K562 (cell line): ENCODE results near the gene TLCD4. TPM values are rescaled to one million over a fixed set of nuclear protein-coding genes. Genes with fewer than 3 reads are reported as not detected.

Experiments used
- ATAC-seq: fragments of 200-7000 bp; cut with Tn5 transposase; 3 replicates; pipeline ENCODE4 v1.9.1; 2020; ENCODE audit warnings: moderate library complexity
- BruUV-seq: library from RNA; stranded (reverse); fragments of 400-500 nt; replicated peaks from 2 replicates; lab custom pipeline; 2021; lab: Mats Ljungman, UMichigan
- CTCF ChIA-PET: fragments of 300-600 bp; formaldehyde crosslinking; extraction: SDS; loops from one replicate; lab custom pipeline; 2021; ENCODE audit warnings: low intra/inter-chr PET ratio; lab: Yijun Ruan, JAX
- POLR2A ChIA-PET: fragments of 300-600, 350-650 bp; sonication (Branson Sonifier 250); formaldehyde crosslinking; extraction: SDS; loops from one replicate; lab custom pipeline; 2021; ENCODE audit warnings: antibody characterized with exemption, inconsistent platforms; lab: Yijun Ruan, JAX
- DNase-seq, 4 experiments: peaks; one replicate each; pipeline versions ENCODE4 v3.0.0 to v3.0.0-alpha.2; 2011 to 2018; ENCODE audit warnings: low spot score in 3 of 4, mixed read lengths in 3 of 4; ENCODE audit errors: extremely low read depth in 1 of 4
- FAIRE-seq: peaks from 2 replicates; lab custom pipeline; 2011; peaks lifted over from hg19 to GRCh38; lab: Jason Lieb, UNC
- H2AFZ ChIP-seq: 2 replicates; pipeline ENCODE4 v1.6.0; 2011; ENCODE audit warnings: low read depth, low read length, control low read depth, inconsistent platforms
- H3K27ac ChIP-seq: fragments of 200-600 bp; 3 replicates; pipeline ENCODE4 v1.8.0; 2011; ENCODE audit warnings: low read depth, mild to moderate bottlenecking, control low read depth, inconsistent platforms, low read length, moderate library complexity, mixed read lengths; ENCODE audit errors: extremely low read depth
- H3K27me3 ChIP-seq, 2 experiments: fragments of 300-600 bp in 1 of 2; 2 replicates in 1 of 2; 3 replicates in 1 of 2; pipeline versions ENCODE4 v1.6.0 to v1.8.0; 2011; ENCODE audit warnings: inconsistent platforms in 2 of 2, low read length in 2 of 2, mild to moderate bottlenecking in 1 of 2, mixed read lengths in 1 of 2, moderate library complexity in 1 of 2; ENCODE audit not compliant: control insufficient read depth in 2 of 2, insufficient read depth in 2 of 2
- H3K36me3 ChIP-seq: fragments of 300-600 bp; 3 replicates; pipeline ENCODE4 v1.8.0; 2011; ENCODE audit warnings: mild to moderate bottlenecking, low read length, inconsistent platforms; ENCODE audit not compliant: control insufficient read depth, insufficient read depth
- H3K4me1 ChIP-seq, 2 experiments: fragments of 200-600 bp in 1 of 2; replicated peaks in 1 of 2; 2 replicates in 1 of 2; 3 replicates in 1 of 2; pipeline versions ENCODE4 v1.5.1 to v1.8.0; 2011; ENCODE audit warnings: inconsistent platforms in 2 of 2, low read length in 2 of 2, mild to moderate bottlenecking in 1 of 2, mixed read lengths in 1 of 2, moderate library complexity in 1 of 2; ENCODE audit not compliant: control insufficient read depth in 2 of 2, insufficient read depth in 2 of 2
- H3K4me2 ChIP-seq: 2 replicates; pipeline ENCODE4 v1.6.1; 2011; ENCODE audit warnings: low read length, control low read depth, inconsistent platforms, mixed read lengths; ENCODE audit not compliant: insufficient read depth
- H3K4me3 ChIP-seq: fragments of 200-600 bp; sonication (generic), shearing (Covaris generic); 2 replicates; pipeline ENCODE4 v1.5.1; 2016; ENCODE audit warnings: control low read depth, inconsistent platforms
- H3K79me2 ChIP-seq: fragments of 200-600 bp; 3 replicates; pipeline ENCODE4 v1.8.0; 2011; ENCODE audit warnings: low read length, inconsistent platforms; ENCODE audit not compliant: control insufficient read depth, insufficient read depth
- H3K9ac ChIP-seq, 2 experiments: 2 replicates each; pipeline versions ENCODE4 v1.6.0 to v1.6.1; 2011; ENCODE audit warnings: low read depth in 2 of 2, low read length in 2 of 2, control low read depth in 1 of 2, inconsistent platforms in 1 of 2, mild to moderate bottlenecking in 1 of 2, mixed read lengths in 1 of 2; ENCODE audit not compliant: insufficient read depth in 1 of 2
- H3K9me1 ChIP-seq: one replicate; pipeline ENCODE4 v1.6.0; 2011; ENCODE audit warnings: inconsistent platforms, mild to moderate bottlenecking, low read length, moderate library complexity; ENCODE audit not compliant: control insufficient read depth, insufficient read depth
- H3K9me3 ChIP-seq: replicated peaks from 2 replicates; pipeline ENCODE4 v1.5.1; 2011; ENCODE audit warnings: low read depth, low read length, inconsistent platforms; ENCODE audit not compliant: control insufficient read depth, insufficient read depth
- H4K20me1 ChIP-seq: replicated peaks from 2 replicates; pipeline ENCODE4 v1.6.1; 2011; ENCODE audit warnings: low read length, inconsistent platforms, mixed read lengths; ENCODE audit not compliant: control insufficient read depth, insufficient read depth
- DIDO1 ChIP-seq: fragments of 450-650 bp; IDR thresholded peaks from 2 replicates; pipeline ENCODE4 v1.6.1; 2016; ENCODE audit warnings: low read depth, missing biosample characterization, missing genetic modification characterization
- HDAC2 ChIP-seq: fragments of 450-650 bp; IDR thresholded peaks from 2 replicates; pipeline ENCODE4 v1.6.1; 2016; ENCODE audit warnings: mild to moderate bottlenecking
- OTX1 ChIP-seq: fragments of 450-650 bp; formaldehyde crosslinking; IDR thresholded peaks from 2 replicates; pipeline ENCODE4 v1.4.0; 2022; ENCODE audit warnings: mild to moderate bottlenecking
- RAD51 ChIP-seq: fragments of 450-650 bp; IDR thresholded peaks from 2 replicates; pipeline ENCODE4 v1.7.1; 2016; ENCODE audit warnings: low read depth, mild to moderate bottlenecking, borderline replicate concordance
- SUPT5H ChIP-seq: fragments of 450-650 bp; IDR thresholded peaks from 2 replicates; pipeline ENCODE4 v1.6.1; 2016
- XRCC5 ChIP-seq: fragments of 200-400 bp; formaldehyde crosslinking; IDR thresholded peaks from 2 replicates; pipeline ENCODE4 v1.6.1; 2017; ENCODE audit warnings: low read depth, mild to moderate bottlenecking, low read length
- ZBTB1 ChIP-seq: sonication (generic); formaldehyde crosslinking; IDR thresholded peaks from 2 replicates; pipeline ENCODE4 v1.8.1; 2023; ENCODE audit warnings: missing genetic modification reagents, low read depth, mild to moderate bottlenecking, borderline replicate concordance
- WGBS: fragments of 100-300 bp; shearing (Covaris generic); methylation state at CpG from one replicate; pipeline ENCODE4 v1.1.6; 2016; ENCODE audit warnings: low coverage, mixed read lengths; ENCODE audit not compliant: insufficient coverage; ENCODE audit errors: missing lambda C conversion rate; 5-methylcytosine and 5-hydroxymethylcytosine counted together
- in situ Hi-C: fragments of 300-500 bp; cut with MboI; formaldehyde crosslinking; loops from 4 replicates; pipeline ENCODE4 v1.15.0; 2018; ENCODE audit warnings: inconsistent platforms, mixed read lengths
- intact Hi-C: fragments of 100-400 bp; cut with micrococcal nuclease; formaldehyde crosslinking; loops from 2 replicates; pipeline ENCODE4 v1.14.2; 2022
- polyA plus RNA-seq, 8 experiments: library from polyadenylated mRNA; depleted of rRNA in 4 of 8; stranded (reverse) in 5 of 8; unstranded in 3 of 8; fragments of >200 nt; fragmentation: Nextera tagmentation in 2 of 8; fragmentation: Illumina TruSeq in 1 of 8; extraction: Ambion mirVana in 2 of 8; extraction: Trizol in 1 of 8; gene quantifications; 2 replicates each; pipeline versions ENCODE4 v1.2.1 to v1.2.3, GENCODE V29; 2011 to 2014; ENCODE audit warnings: inconsistent platforms in 1 of 8, missing spikeins in 1 of 8
- total RNA-seq, 7 experiments: library from RNA; depleted of rRNA in 6 of 7; stranded (reverse); fragments of >200 nt in 6 of 7; fragmentation: Illumina TruSeq in 2 of 7; extraction: Trizol in 2 of 7; gene quantifications; 2 replicates each; pipeline versions ENCODE4 v1.2.1 to v1.2.3, GENCODE V29; 2011 to 2021; ENCODE audit warnings: low replicate concordance in 1 of 7
- TF ChIP-seq, protein P1 (sequence below): fragments of 150-350 bp; conservative IDR thresholded peaks from 2 replicates; pipeline ENCODE4 v1.6.1; 2014; ENCODE audit warnings: low read length

Gene TLCD4
- total and polyA plus RNA-seq, 9 of the 15 experiments (the other 6 are each of a cell fraction or from before 2014, with no cell fraction given) = 3.5 to 19.8 (median 7.6) TPM

GRCh38 chr1:95115708-95116137, 1.4 kb upstream of the TLCD4 start (continued):
- TF ChIP-seq, protein P1, sequence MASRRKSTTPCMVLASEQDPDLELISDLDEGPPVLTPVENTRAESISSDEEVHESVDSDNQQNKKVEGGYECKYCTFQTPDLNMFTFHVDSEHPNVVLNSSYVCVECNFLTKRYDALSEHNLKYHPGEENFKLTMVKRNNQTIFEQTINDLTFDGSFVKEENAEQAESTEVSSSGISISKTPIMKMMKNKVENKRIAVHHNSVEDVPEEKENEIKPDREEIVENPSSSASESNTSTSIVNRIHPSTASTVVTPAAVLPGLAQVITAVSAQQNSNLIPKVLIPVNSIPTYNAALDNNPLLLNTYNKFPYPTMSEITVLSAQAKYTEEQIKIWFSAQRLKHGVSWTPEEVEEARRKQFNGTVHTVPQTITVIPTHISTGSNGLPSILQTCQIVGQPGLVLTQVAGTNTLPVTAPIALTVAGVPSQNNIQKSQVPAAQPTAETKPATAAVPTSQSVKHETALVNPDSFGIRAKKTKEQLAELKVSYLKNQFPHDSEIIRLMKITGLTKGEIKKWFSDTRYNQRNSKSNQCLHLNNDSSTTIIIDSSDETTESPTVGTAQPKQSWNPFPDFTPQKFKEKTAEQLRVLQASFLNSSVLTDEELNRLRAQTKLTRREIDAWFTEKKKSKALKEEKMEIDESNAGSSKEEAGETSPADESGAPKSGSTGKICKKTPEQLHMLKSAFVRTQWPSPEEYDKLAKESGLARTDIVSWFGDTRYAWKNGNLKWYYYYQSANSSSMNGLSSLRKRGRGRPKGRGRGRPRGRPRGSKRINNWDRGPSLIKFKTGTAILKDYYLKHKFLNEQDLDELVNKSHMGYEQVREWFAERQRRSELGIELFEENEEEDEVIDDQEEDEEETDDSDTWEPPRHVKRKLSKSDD = no peak

DNA sequence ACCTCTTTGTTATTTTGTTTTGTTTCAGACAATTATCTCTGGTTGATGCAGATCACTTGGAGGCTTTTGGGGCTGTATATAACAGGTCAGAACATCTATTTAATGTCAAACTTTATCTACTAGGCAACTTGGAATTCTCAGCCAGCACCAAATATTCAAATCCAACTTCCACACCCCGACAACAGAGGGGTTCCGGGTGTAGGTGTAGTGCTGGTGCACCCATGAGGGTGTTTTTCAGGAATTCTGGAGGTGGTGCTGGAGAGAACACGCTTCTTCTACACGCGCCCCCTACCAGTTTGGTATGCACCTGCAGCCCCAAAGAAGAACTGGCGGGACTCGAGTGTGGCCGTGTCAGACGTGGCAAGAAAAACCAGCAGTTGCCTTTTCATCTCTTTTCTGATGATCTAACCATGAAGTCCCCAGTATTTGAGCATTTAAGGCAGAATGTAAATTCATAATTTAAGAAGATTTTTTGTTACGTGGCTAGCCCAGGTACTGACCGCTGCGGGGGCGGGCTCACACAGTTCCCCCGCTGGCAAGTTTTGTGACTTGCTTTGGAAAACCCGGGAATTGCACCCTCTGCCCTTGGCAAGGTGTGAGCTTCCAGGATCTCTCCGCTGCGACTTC, 462 bp upstream of the TLCD4 start:
- Histone ChIP-seq H3K27me3 (no peaks in the 10 kb centered on the region), H3K4me3 (peak overlapping the region; percentile 83), H3K4me1 (peaks cover 17 to 42% of the 10 kb centered on the region in 2 experiments; a peak in 4 of 5 replicates), H3K79me2 (peaks cover 49% of the 10 kb centered on the region), H3K9me3 (no peaks in the 10 kb centered on the region), H3K27ac (peak overlapping the region; percentile 81), H4K20me1 (no peaks in the 10 kb centered on the region; the same call in 1 of the 2 replicates), H2AFZ (peak overlapping the region; percentile 95), H3K36me3 (peaks cover 2% of the 10 kb centered on the region; the same call in 1 of the 3 replicates), H3K9ac (peak overlapping the region; percentile 84 to 91), H3K9me1 (no peaks in the 10 kb centered on the region), H3K4me2 (peak overlapping the region; percentile 87)
- ChIA-PET POLR2A (interaction anchor here (0.8 to 3.1 kb wide), 5 partner anchors 11 to 117 kb away, joined by 3 to 26 read pairs (median 6); partner anchors contain the start of gene RWDD3), CTCF (no interaction called here)
- under 1% methylated on average over 17 of the region's 17 CpGs for WGBS
- intact Hi-C loops = loop anchor here (1.0 to 2.0 kb wide), 4 partner anchors 31 to 118 kb away; partner anchors contain the start of genes ALG14 and RWDD3
- peak; percentile 76 for ATAC-seq
- in situ Hi-C loops = loop anchor here (5.0 kb wide), 1 partner anchor 34 kb away; no protein-coding TSS in a partner anchor
- no TSS peak for BruUV-seq
- DNase-seq = peak; percentile 64 to 89 (median 74)
- peak; percentile 82 for FAIRE-seq
- TF ChIP-seq RAD51 (no peak), HDAC2 (peak; percentile 43; the same call in 1 of the 2 replicates), ZBTB1 (CRISPR knock-in tag) (no peak), SUPT5H (no peak), DIDO1 (no peak), OTX1 (no peak), XRCC5 (peak; percentile 48; the same call in 1 of the 2 replicates)
